Hepatocyte (in vitro differentiated cells): ENCODE measurements around the gene SLC39A11. TPM values are rescaled to one million over a fixed set of nuclear protein-coding genes. Genes with fewer than 3 reads are reported as not detected.

Experiments used
- DNase-seq: peaks from one replicate; pipeline ENCODE4 v3.0.0-alpha.2; 2016; ENCODE audit warnings: low spot score
- H2AFZ ChIP-seq: fragments of 200-600 bp; sonication (generic); 2 replicates; pipeline ENCODE4 v1.6.0; 2016; ENCODE audit warnings: antibody characterized with exemption, mild to moderate bottlenecking
- H3K27ac ChIP-seq: fragments of 200-600 bp; sonication (generic); 2 replicates; pipeline ENCODE4 v1.5.1; 2016; ENCODE audit warnings: mild to moderate bottlenecking
- H3K27me3 ChIP-seq: fragments of 200-600 bp; sonication (generic); 2 replicates; pipeline ENCODE4 v1.6.1; 2016
- H3K36me3 ChIP-seq: fragments of 200-600 bp; sonication (generic); replicated peaks from 2 replicates; pipeline ENCODE4 v1.5.1; 2016; ENCODE audit warnings: low read depth; ENCODE audit not compliant: insufficient read depth
- H3K4me1 ChIP-seq: fragments of 200-600 bp; sonication (generic); 2 replicates; pipeline ENCODE4 v1.5.1; 2016; ENCODE audit warnings: mild to moderate bottlenecking, moderate library complexity; ENCODE audit not compliant: insufficient read depth
- H3K4me2 ChIP-seq: fragments of 200-600 bp; sonication (generic); 2 replicates; pipeline ENCODE4 v1.6.0; 2016
- H3K4me3 ChIP-seq: fragments of 200-600 bp; sonication (generic); 2 replicates; pipeline ENCODE4 v1.5.1; 2016; ENCODE audit warnings: mild to moderate bottlenecking
- H3K79me2 ChIP-seq: fragments of 200-600 bp; sonication (generic); 2 replicates; pipeline ENCODE4 v1.6.0; 2017; ENCODE audit warnings: mild to moderate bottlenecking
- H3K9me2 ChIP-seq: fragments of 200-600 bp; sonication (generic); replicated peaks from 2 replicates; pipeline ENCODE4 v1.6.0; 2017; ENCODE audit warnings: mild to moderate bottlenecking; ENCODE audit not compliant: insufficient read depth
- H3K9me3 ChIP-seq: fragments of 200-600 bp; sonication (generic); 2 replicates; pipeline ENCODE4 v1.5.1; 2016; ENCODE audit warnings: low read depth, mild to moderate bottlenecking
- H4K20me1 ChIP-seq: fragments of 200-600 bp; sonication (generic); 2 replicates; pipeline ENCODE4 v1.6.0; 2016; ENCODE audit warnings: mild to moderate bottlenecking; ENCODE audit not compliant: insufficient read depth, poor library complexity, severe bottlenecking
- CTCF ChIP-seq: fragments of 200-600 bp; sonication (generic); IDR thresholded peaks from 2 replicates; pipeline ENCODE4 v1.5.1; 2016; ENCODE audit warnings: antibody characterized with exemption, mild to moderate bottlenecking; ENCODE audit not compliant: poor library complexity
- EZH2 ChIP-seq: fragments of 200-600 bp; sonication (generic); IDR thresholded peaks from 2 replicates; pipeline ENCODE4 v1.6.1; 2016; ENCODE audit warnings: antibody characterized with exemption, mild to moderate bottlenecking, borderline replicate concordance
- EZH2phosphoT487 ChIP-seq: fragments of 200-600 bp; sonication (generic); IDR thresholded peaks from one replicate; pipeline ENCODE4 v1.6.1; 2018; ENCODE audit warnings: antibody characterized with exemption, mild to moderate bottlenecking, low read depth, moderate library complexity; ENCODE audit not compliant: unreplicated experiment, severe bottlenecking
- WGBS: methylation state at CpG from one replicate; pipeline ENCODE4 v1.1.6; 2016; ENCODE audit warnings: low lambda C conversion rate; ENCODE audit errors: missing lambda C conversion rate; 5-methylcytosine and 5-hydroxymethylcytosine counted together
- polyA plus RNA-seq: library from polyadenylated mRNA; unstranded; fragments of >200 nt; fragmentation: Nextera tagmentation; extraction: Ambion mirVana; gene quantifications from 2 replicates; pipeline ENCODE4 v1.2.1, GENCODE V29; 2016
- total RNA-seq: library from RNA; depleted of rRNA; stranded (reverse); fragments of >200 nt; gene quantifications from 2 replicates; pipeline ENCODE4 v1.2.3, GENCODE V29; 2014

Gene SLC39A11
- total and polyA plus RNA-seq, 2 experiments from 2014 or later, result 37.7 to 39.1 TPM

GRCh38 chr17:72811976-72812687, 280.4 kb downstream of the SLC39A11 start:
- Histone ChIP-seq H3K27ac (no peak overlapping the region), H3K79me2 (no peaks in the 10 kb centered on the region), H3K9me3 (peaks cover 4% of the 10 kb centered on the region), H3K4me2 (no peak overlapping the region), H3K36me3 (no peaks in the 10 kb centered on the region), H3K4me1 (no peaks in the 10 kb centered on the region), H3K9me2 (no peaks in the 10 kb centered on the region), H3K27me3 (no peaks in the 10 kb centered on the region), H3K4me3 (no peak overlapping the region), H4K20me1 (no peaks in the 10 kb centered on the region), H2AFZ (no peak overlapping the region)
- TF ChIP-seq CTCF (no peak), EZH2 (no peak), EZH2phosphoT487 (no peak)
- no peak for DNase-seq
- 89% methylated on average over 3 of the region's 3 CpGs for WGBS

- no peaks in the 10 kb centered on the region for H3K4me1 ChIP-seq
- H3K36me3 ChIP-seq, result no peaks in the 10 kb centered on the region
- no peaks in the 10 kb centered on the region for H4K20me1 ChIP-seq
- 64% methylated on average over 1 of the region's 1 CpG for WGBS
- no peak overlapping the region for H2AFZ ChIP-seq
- no peaks in the 10 kb centered on the region for H3K27me3 ChIP-seq
- no peaks in the 10 kb centered on the region for H3K79me2 ChIP-seq
- no peak for DNase-seq
- no peak overlapping the region for H3K27ac ChIP-seq
- H3K4me2 ChIP-seq, result no peak overlapping the region
- H3K9me2 ChIP-seq, result no peaks in the 10 kb centered on the region
- peaks cover 4% of the 10 kb centered on the region for H3K9me3 ChIP-seq
- TF ChIP-seq EZH2 (no peak), CTCF (no peak), EZH2phosphoT487 (no peak)
- no peak overlapping the region for H3K4me3 ChIP-seq
Observed at GRCh38 chr17:72810991-72811508, 281.4 kb downstream of the SLC39A11 start.

- no peak for DNase-seq
- 76% methylated on average over 5 of the region's 5 CpGs for WGBS
- TF ChIP-seq CTCF, result no peak
- TF ChIP-seq EZH2, result no peak
- no peak for TF ChIP-seq EZH2phosphoT487
- Histone ChIP-seq H2AFZ (no peak overlapping the region), H3K4me3 (no peak overlapping the region), H3K4me2 (no peak overlapping the region), H3K9me2 (no peaks in the 10 kb centered on the region), H3K79me2 (no peaks in the 10 kb centered on the region), H3K4me1 (no peaks in the 10 kb centered on the region), H3K27me3 (no peaks in the 10 kb centered on the region), H4K20me1 (no peaks in the 10 kb centered on the region), H3K9me3 (no peaks in the 10 kb centered on the region), H3K36me3 (no peaks in the 10 kb centered on the region), H3K27ac (no peak overlapping the region)
Observed at GRCh38 chr17:72806011-72806410, 286.5 kb downstream of the SLC39A11 start.
